ENCODE measurements around the gene IREB2.

IREB2 gene

GRCh38 chr15:78437107-78437761 is 782 bp upstream of the IREB2 start:
- no peak for DNase-seq

DNA sequence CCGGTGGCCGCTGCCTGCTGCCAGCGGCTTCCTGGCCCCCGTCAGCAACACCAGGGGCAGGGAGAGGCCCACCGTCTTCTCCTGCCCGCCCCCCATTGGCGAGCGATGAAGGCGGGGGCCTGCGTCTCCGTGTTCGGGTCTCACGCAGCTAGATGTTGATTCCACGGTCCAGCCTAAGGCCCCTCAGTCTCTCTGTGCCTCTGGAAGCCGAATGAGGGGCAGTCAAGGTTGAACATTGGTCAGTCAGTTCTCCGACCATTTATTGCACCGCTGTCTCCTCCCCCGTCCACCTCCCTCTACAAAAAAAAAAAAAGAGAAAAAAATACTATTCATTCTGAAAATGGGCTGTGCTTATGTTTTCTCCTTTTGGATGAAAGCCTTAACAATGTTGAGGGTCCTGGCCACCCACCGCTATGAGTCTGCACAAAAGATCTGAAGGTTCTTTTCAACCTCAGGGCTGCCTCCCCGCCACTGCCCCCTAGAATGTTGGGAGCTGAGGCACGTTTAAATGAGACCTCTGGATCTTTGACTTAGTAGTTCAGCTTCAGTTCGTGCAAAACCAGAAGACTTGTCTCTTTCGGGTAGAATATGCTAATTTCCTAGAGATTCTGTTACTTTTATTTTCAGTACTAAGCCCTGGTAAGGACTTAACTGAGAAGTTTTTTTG is 736 bp downstream of the IREB2 start:
- no peak for DNase-seq

DNA sequence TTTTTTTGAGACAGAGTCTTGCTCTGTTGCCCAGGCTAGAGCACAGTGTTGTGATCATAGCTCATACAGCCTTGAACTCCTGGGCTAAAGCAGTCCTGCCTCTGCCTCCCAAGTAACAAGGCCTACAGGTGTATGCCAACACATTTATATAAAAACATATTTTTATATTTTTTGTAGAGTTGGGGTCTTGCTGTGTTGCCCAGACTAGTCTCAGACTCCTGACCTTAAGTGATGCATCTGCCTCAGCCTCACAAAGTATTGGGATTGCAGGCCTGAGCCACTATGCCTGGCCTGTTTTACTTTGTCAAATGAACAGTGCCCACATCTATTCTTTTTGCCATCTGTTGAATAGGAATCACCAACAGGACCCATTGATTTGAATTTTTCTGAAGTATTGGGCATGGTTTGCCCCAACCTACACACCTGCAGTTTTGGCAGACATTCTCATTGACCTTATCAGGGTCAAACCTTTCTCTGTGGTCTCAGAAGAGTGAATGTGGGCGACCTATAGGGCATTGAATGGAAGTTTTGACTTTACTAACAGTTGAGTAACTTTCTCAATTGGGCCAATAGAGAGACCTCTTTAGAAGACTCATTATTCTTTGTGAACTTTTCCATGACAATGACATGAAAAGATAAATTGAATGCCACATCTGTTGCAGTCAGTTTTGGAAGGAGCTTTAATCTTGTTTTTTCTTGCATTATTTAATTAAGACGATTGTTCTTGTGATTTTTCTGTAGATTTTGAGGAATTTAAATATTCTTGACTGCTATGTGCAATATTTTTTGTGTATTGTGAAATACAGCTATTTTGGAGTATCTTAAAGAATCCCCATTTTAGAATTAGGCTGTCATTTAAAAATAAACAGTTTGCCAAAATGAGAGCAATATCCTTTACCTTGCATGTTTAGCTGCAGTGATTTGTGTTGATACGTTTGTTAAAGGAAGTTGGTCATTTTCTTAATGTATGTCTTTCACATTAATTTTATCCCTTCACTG is 2.7 kb downstream of the IREB2 start:
- no peak for DNase-seq

- DNase-seq, result no peak
Observed at GRCh38 chr15:78444255-78444654, 6.2 kb downstream of the IREB2 start.

DNA sequence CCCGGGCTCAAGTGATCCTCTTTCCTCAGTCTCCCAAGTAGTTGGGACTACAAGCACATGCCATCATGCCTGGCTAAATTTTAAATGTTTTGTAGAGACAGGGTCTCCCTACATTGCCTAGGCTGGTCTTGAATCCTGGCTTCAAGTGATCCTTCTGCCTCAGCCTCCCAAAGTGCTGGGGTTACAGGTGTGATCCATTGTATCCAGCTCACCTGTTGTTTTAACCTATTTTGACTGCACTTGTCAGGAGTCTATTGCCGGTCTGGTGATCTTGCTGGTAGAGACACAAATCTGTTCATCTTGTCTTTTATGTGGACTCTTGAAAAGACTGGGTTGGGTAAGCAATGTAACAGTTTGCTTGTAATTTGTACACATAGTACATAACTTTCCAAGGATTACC is 7.9 kb downstream of the IREB2 start:
- no peak for DNase-seq

DNA sequence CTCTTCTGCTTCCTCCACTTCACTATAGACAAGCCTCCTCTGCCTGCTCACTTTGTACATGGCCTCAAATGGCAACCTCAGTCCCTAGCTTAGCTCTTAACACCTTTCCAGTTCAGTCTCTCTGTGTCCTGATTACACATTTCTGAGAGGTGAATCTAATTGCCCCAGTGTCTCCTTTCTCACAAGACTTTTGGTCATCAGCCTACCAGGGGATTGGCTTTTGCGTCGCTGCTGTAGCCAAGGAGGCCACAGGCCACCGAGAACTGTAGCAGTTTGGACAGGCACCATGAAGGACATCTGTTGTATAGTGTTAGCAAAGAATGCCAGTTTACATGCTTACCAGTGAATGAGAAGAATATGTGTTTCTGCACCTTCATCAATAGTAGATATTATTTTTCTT is 8.5 kb downstream of the IREB2 start:
- no peak for DNase-seq

GRCh38 chr15:78448441-78449219 is 10.6 kb downstream of the IREB2 start:
- no peak for DNase-seq

DNA sequence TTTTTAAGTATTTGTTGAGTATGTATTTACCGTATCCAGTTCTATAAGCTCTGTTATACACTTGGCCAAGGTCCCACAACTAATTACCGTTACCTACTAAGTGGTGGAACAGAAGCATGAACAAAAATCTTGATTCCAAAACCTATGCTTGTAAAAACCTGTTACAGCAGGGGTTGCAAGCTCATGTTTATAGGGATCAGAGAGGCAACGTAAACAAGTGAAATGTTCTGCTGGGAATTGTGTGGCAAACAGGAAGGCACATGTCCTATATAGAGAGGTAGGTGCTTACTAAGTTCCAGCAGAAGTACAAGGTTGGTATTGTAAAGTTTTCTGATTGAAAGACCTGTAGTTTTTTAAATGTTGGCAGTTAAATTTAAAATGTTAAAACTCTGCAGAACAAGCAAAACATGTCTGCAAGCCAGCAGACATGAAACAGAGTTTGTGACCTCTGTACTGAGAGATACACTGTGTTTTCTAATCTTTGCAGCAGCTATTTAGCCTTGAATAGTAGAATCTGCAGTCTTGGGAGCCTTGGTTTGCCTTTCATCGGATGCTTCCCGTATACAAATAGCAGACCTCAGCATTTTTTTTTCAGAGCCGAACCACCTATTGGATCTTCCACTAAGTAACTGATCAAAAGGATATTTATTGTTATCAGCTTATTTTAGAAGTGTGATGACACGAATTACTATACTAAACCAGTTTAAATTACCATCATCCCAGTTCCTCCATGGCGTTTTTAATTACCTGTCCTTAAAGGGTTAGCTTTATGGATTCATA is 11.4 kb downstream of the IREB2 start:
- DNase-seq, result no peak

- no peak for DNase-seq
Observed at GRCh38 chr15:78450285-78450858, 12.4 kb downstream of the IREB2 start.

DNA sequence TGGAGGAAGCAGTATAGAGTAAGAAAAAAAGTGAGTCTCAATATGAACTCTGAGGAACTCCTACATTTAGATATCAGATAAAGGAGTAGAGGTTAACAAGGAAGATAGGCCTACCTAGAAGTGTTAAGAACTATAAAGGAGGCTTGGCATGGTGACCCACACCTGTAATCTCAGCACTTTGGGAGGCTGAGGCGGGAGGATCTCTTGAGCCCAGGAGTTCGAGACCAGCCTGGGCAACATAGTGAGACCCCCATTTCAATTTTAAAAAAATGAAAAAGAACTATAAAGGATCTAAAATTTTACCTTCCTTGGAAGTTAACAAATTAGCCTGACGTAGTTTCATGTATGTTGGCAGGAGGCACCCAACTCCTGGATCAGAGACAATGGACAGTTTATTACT is 14.5 kb downstream of the IREB2 start:
- no peak for DNase-seq

GRCh38 chr15:78453447-78453846 is 15.4 kb downstream of the IREB2 start:
- no peak for DNase-seq

DNA sequence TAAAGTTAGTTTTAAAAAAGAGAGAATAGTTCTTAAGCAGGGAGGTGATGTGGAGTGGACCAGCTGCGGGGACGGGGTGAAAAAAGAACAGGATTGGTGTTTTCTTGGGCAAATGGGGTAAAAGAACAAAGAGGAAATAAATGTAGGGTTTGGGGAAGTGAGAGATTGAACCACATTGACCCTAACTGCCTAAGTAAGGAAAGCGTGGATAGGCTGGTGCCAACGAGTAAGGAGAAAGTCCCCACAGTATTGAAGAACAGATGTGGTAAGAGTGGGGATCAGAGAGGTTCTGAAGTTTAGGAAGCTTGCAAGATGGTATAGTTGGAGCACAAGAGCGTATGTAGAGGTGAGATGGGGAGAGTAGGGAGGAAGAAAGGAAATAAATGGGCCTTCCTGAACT is 17.0 kb downstream of the IREB2 start:
- no peak for DNase-seq

GRCh38 chr15:78455749-78456148 is 17.7 kb downstream of the IREB2 start:
- no peak for DNase-seq

GRCh38 chr15:78456426-78456825 is 18.4 kb downstream of the IREB2 start:
- DNase-seq, result no peak

GRCh38 chr15:78457101-78457500 is 19.1 kb downstream of the IREB2 start:
- DNase-seq, result no peak

DNA sequence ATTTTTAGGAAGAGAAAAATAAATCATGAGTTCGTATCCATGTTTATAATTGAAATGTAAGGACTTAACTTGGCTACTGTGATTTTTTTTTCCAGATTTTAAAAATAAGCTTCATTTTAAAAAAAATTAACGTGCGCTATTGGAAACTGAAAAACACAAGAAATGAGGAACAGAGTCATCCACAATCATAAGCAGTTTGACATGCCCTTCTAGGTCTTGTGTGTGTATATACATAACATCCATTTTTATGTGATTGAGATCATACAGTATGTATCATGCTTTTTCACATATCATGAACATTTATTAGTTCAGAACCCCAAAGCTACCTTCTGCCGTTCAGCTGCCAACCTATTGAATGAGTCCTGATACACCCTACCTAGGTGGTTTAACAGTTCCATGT is 22.7 kb downstream of the IREB2 start:
- DNase-seq, result no peak

DNA sequence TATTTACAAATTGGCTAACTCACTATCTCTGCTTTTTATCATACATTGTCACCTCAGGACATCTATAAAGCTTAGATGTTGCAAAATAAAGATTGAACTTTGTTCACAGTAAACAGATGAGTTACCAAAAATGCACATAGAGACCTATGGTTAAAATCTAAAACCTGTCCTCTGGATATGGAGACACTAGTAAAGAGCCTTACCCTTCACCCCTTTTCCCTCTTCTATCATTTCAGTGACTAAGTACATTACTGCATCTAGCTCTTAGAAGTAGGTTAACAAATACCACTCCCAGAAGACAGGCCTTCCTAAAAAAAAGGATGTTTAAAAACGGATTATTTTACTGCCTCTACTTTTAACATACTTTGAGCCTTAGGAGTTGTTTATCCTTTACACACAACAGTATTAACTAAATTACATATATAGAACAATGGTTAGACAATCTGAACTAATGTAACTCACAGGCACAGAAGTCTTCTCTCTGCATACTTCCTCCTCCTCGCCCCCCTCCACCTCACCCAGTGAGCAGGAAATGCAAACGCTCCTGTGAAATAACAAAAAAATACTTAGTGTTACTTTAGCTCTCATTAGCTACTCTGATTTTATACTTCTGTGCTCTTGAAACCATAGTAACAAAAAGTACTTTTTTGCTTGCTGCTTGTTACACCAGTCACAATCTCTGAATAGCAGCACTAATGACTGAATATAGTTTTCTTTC is 23.3 kb downstream of the IREB2 start:
- no peak for DNase-seq

- DNase-seq, result no peak
Observed at GRCh38 chr15:78469031-78469430, 31.0 kb downstream of the IREB2 start.

- DNase-seq, result no peak
Observed at GRCh38 chr15:78477295-78477694, 39.3 kb downstream of the IREB2 start.

GRCh38 chr15:78479650-78480049 is 41.6 kb downstream of the IREB2 start:
- DNase-seq, result no peak

DNA sequence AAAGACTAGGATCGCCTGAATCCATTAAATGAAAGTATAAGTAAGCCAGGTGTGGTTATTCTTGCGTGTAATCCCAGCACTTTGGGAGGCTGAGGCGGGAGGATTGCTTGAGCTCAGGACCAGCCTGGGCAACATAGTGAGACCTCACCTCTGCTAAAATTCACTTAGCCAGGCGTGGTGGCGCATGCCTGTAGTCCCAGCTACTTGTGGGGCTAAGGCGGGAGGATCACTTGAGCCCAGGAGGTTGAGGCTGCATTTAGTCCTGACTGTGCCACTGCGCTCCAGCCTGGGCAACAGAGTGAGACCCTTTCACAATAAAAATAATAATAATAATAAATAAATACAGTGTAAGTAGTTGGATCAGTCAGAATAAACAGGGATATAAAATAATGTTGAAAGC is 43.9 kb downstream of the IREB2 start:
- no peak for DNase-seq

Data from T1000 (cell line).